Measurements from ENCODE around the gene ACAD9. TPM values are rescaled to one million over a fixed set of nuclear protein-coding genes. Genes with fewer than 3 reads are reported as not detected.

ACAD9 gene
- total RNA-seq, 1 donor from 2014 or later, result 32.4 TPM

- no peak overlapping the region for H3K27ac Mint-ChIP-seq (ENCODE audit: unreplicated experiment)
- no peak overlapping the region for H3K9ac ChIP-seq (ENCODE audit: low read length)
- H3K79me2 ChIP-seq (ENCODE audit: insufficient read depth, low read length), result no peaks in the 10 kb centered on the region
- no peaks in the 10 kb centered on the region for H3K27me3 ChIP-seq (ENCODE audit: insufficient read depth, low read length)
- DNase-seq (ENCODE audit: low read depth), result no peak
- H3K4me3 Mint-ChIP-seq (ENCODE audit: unreplicated experiment), result no peak overlapping the region
- no peaks in the 10 kb centered on the region for H4K20me1 ChIP-seq (ENCODE audit: insufficient read depth, low read length)
- no peaks in the 10 kb centered on the region for H3K36me3 ChIP-seq (ENCODE audit: insufficient read depth, low read length)
- H3K9me3 ChIP-seq (ENCODE audit: insufficient read depth, low read depth, low read length), result peaks cover 22% of the 10 kb centered on the region
- peaks cover 52% of the 10 kb centered on the region for H3K9me3 Mint-ChIP-seq (ENCODE audit: unreplicated experiment)
- no peak overlapping the region for H3K4me3 ChIP-seq (ENCODE audit: insufficient read depth, low read depth, low read length)
- no peak overlapping the region for H3K27ac ChIP-seq (ENCODE audit: low read depth, low read length)
- no peaks in the 10 kb centered on the region for H3K4me1 ChIP-seq (ENCODE audit: insufficient read depth, low read length)
- no peaks in the 10 kb centered on the region for H3K27me3 Mint-ChIP-seq (ENCODE audit: low read depth, unreplicated experiment)
- FAIRE-seq, result no peak
- H3K4me1 Mint-ChIP-seq (ENCODE audit: low read depth, unreplicated experiment), result no peaks in the 10 kb centered on the region
- no peak for TF ChIP-seq EZH2 (IDR thresholded peaks at IDR 0.05; ENCODE audit: insufficient read depth, low read length)
- no peak for TF ChIP-seq CTCF (IDR thresholded peaks at IDR 0.05; ENCODE audit: insufficient read depth, low read depth, low read length)
- H3K36me3 Mint-ChIP-seq (ENCODE audit: low read depth, unreplicated experiment), result peaks cover 27% of the 10 kb centered on the region
- H2AFZ ChIP-seq (ENCODE audit: low read depth, low read length), result no peak overlapping the region
- H3K4me2 ChIP-seq (ENCODE audit: low read length), result no peak overlapping the region
These were observed 21.3 kb upstream of the ACAD9 start for GRCh38 chr3:128858167-128858566.

- Mint-ChIP-seq H3K9me3 (ENCODE audit: unreplicated experiment) (peaks cover 43% of the 10 kb centered on the region), H3K4me3 (ENCODE audit: unreplicated experiment) (no peak overlapping the region), H3K27ac (ENCODE audit: unreplicated experiment) (no peak overlapping the region), H3K36me3 (ENCODE audit: low read depth, unreplicated experiment) (peaks cover 22% of the 10 kb centered on the region), H3K4me1 (ENCODE audit: low read depth, unreplicated experiment) (peaks cover under 1% of the 10 kb centered on the region), H3K27me3 (ENCODE audit: low read depth, unreplicated experiment) (no peaks in the 10 kb centered on the region)
- Histone ChIP-seq H3K9me3 (ENCODE audit: insufficient read depth, low read depth, low read length) (peaks cover 18% of the 10 kb centered on the region), H3K9ac (ENCODE audit: low read length) (no peak overlapping the region), H3K27me3 (ENCODE audit: insufficient read depth, low read length) (no peaks in the 10 kb centered on the region), H3K4me1 (ENCODE audit: insufficient read depth, low read length) (no peaks in the 10 kb centered on the region), H3K27ac (ENCODE audit: low read depth, low read length) (no peak overlapping the region), H3K36me3 (ENCODE audit: insufficient read depth, low read length) (no peaks in the 10 kb centered on the region), H3K4me2 (ENCODE audit: low read length) (no peak overlapping the region), H2AFZ (ENCODE audit: low read depth, low read length) (no peak overlapping the region), H4K20me1 (ENCODE audit: insufficient read depth, low read length) (no peaks in the 10 kb centered on the region), H3K4me3 (ENCODE audit: insufficient read depth, low read depth, low read length) (no peak overlapping the region), H3K79me2 (ENCODE audit: insufficient read depth, low read length) (no peaks in the 10 kb centered on the region)
- FAIRE-seq (no peak), DNase-seq (ENCODE audit: low read depth) (no peak)
- TF ChIP-seq CTCF (IDR thresholded peaks at IDR 0.05; ENCODE audit: insufficient read depth, low read depth, low read length) (no peak), EZH2 (IDR thresholded peaks at IDR 0.05; ENCODE audit: insufficient read depth, low read length) (no peak)
These were observed 19.8 kb upstream of the ACAD9 start for GRCh38 chr3:128859630-128860029.

DNA sequence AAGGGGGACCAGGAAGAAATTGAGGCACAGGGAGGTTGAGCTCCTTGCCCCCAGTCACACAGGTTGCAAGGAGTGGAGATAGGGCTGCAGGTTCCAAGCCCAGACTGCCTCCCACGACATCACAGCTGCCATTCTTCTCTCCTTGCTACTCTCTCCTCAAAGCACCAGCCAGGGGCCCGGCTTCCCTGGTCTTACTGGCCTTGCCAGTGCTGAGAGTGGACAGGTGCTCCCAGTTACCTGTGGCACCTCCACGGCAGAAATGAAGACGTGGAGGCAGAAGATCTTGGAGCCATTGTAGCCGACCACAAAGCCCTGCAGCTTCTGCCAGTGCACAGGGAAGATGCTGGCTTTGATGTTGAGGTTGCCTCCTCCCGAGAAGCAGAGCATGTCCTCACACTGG, 17.9 kb upstream of the ACAD9 start:
- Histone ChIP-seq H3K36me3 (ENCODE audit: insufficient read depth, low read length) (no peaks in the 10 kb centered on the region), H3K4me2 (ENCODE audit: low read length) (no peak overlapping the region), H4K20me1 (ENCODE audit: insufficient read depth, low read length) (no peaks in the 10 kb centered on the region), H3K4me3 (ENCODE audit: insufficient read depth, low read depth, low read length) (no peak overlapping the region), H3K27ac (ENCODE audit: low read depth, low read length) (no peak overlapping the region), H3K79me2 (ENCODE audit: insufficient read depth, low read length) (no peaks in the 10 kb centered on the region), H3K9me3 (ENCODE audit: insufficient read depth, low read depth, low read length) (peaks cover 13% of the 10 kb centered on the region), H3K4me1 (ENCODE audit: insufficient read depth, low read length) (peaks cover 3% of the 10 kb centered on the region), H3K9ac (ENCODE audit: low read length) (no peak overlapping the region), H3K27me3 (ENCODE audit: insufficient read depth, low read length) (no peaks in the 10 kb centered on the region), H2AFZ (ENCODE audit: low read depth, low read length) (no peak overlapping the region)
- H3K27me3 Mint-ChIP-seq (ENCODE audit: low read depth, unreplicated experiment), result peaks cover 2% of the 10 kb centered on the region
- no peak for TF ChIP-seq EZH2 (IDR thresholded peaks at IDR 0.05; ENCODE audit: insufficient read depth, low read length)
- TF ChIP-seq CTCF (IDR thresholded peaks at IDR 0.05; ENCODE audit: insufficient read depth, low read depth, low read length), result no peak
- H3K4me1 Mint-ChIP-seq (ENCODE audit: low read depth, unreplicated experiment), result peaks cover 5% of the 10 kb centered on the region
- H3K4me3 Mint-ChIP-seq (ENCODE audit: unreplicated experiment), result no peak overlapping the region
- FAIRE-seq (no peak), DNase-seq (ENCODE audit: low read depth) (no peak)
- H3K27ac Mint-ChIP-seq (ENCODE audit: unreplicated experiment), result no peak overlapping the region
- peaks cover 17% of the 10 kb centered on the region for H3K36me3 Mint-ChIP-seq (ENCODE audit: low read depth, unreplicated experiment)
- peaks cover 28% of the 10 kb centered on the region for H3K9me3 Mint-ChIP-seq (ENCODE audit: unreplicated experiment)
